Caco-2 (cell line): Measurements from ENCODE around the gene KLF16. TPM values are rescaled to one million over a fixed set of nuclear protein-coding genes. Genes with fewer than 3 reads are reported as not detected.

Experiments
- BruUV-seq: library from RNA; stranded (reverse); fragments of 400-500 nt; replicated peaks from 2 replicates; lab custom pipeline; 2021; lab: Mats Ljungman, UMichigan
- CTCF ChIA-PET: fragments of 300-600 bp; sonication (Branson Sonifier 250); formaldehyde crosslinking; loops from one replicate; lab custom pipeline; 2022; ENCODE audit warnings: antibody characterized with exemption; lab: Charles Lee
- POLR2A ChIA-PET: fragments of 300-600 bp; sonication (Branson Sonifier 250); formaldehyde crosslinking; loops from one replicate; lab custom pipeline; 2022; ENCODE audit warnings: antibody characterized with exemption; lab: Charles Lee
- DNase-seq, 2 experiments: peaks; one replicate each; pipeline versions ENCODE4 v3.0.0 to v3.0.0-alpha.2; 2020 to 2022
- H3K27me3 ChIP-seq: replicated peaks from 2 replicates; pipeline ENCODE4 v1.6.0; 2011; ENCODE audit warnings: low read length; ENCODE audit not compliant: control insufficient read depth, insufficient read depth
- H3K36me3 ChIP-seq: 2 replicates; pipeline ENCODE4 v1.5.1; 2011; ENCODE audit warnings: low read length; ENCODE audit not compliant: control insufficient read depth, insufficient read depth
- H3K4me1 ChIP-seq: fragments of 250-450 bp; sonication (Bioruptor Pico); 2 replicates; pipeline ENCODE4 v1.5.1; 2020; ENCODE audit warnings: mild to moderate bottlenecking
- H3K4me3 ChIP-seq: 2 replicates; pipeline ENCODE4 v1.5.1; 2011; ENCODE audit warnings: low read depth, mild to moderate bottlenecking, control low read depth, low read length
- H3K9me3 ChIP-seq: fragments of 250-450 bp; sonication (Bioruptor Pico); 2 replicates; pipeline ENCODE4 v1.5.1; 2020; ENCODE audit warnings: mild to moderate bottlenecking, moderate library complexity
- H3K27ac Mint-ChIP-seq: one replicate; pipeline ENCODE4 v1.8.0; 2022; ENCODE audit warnings: mixed read lengths; ENCODE audit not compliant: unreplicated experiment
- H3K27me3 Mint-ChIP-seq: one replicate; pipeline ENCODE4 v1.8.0; 2022; ENCODE audit warnings: mixed read lengths; ENCODE audit not compliant: insufficient read depth, unreplicated experiment
- H3K36me3 Mint-ChIP-seq: one replicate; pipeline ENCODE4 v1.8.0; 2022; ENCODE audit warnings: mild to moderate bottlenecking, mixed read lengths; ENCODE audit not compliant: insufficient read depth, unreplicated experiment
- H3K4me1 Mint-ChIP-seq: one replicate; pipeline ENCODE4 v1.8.0; 2022; ENCODE audit warnings: low read depth, mixed read lengths; ENCODE audit not compliant: unreplicated experiment
- H3K4me3 Mint-ChIP-seq: one replicate; pipeline ENCODE4 v1.8.0; 2022; ENCODE audit warnings: mild to moderate bottlenecking, moderate library complexity, mixed read lengths; ENCODE audit not compliant: unreplicated experiment
- H3K9me3 Mint-ChIP-seq: one replicate; pipeline ENCODE4 v1.8.0; 2022; ENCODE audit warnings: mixed read lengths; ENCODE audit not compliant: unreplicated experiment
- CTCF ChIP-seq, 2 experiments: fragments of 200-600 bp in 1 of 2; IDR thresholded peaks; 1 replicate in 1 of 2; 2 replicates in 1 of 2; pipeline versions ENCODE4 v1.5.1 to v1.8.0; 2011 to 2022; ENCODE audit warnings: antibody characterized with exemption in 1 of 2, control low read depth in 1 of 2, inconsistent platforms in 1 of 2, low read depth in 1 of 2, low read length in 1 of 2, mild to moderate bottlenecking in 1 of 2, moderate library complexity in 1 of 2; ENCODE audit not compliant: insufficient read depth in 1 of 2, severe bottlenecking in 1 of 2, unreplicated experiment in 1 of 2
- intact Hi-C: fragments of 100-400 bp; cut with micrococcal nuclease; formaldehyde crosslinking; loops from one replicate; pipeline ENCODE4 v1.10.0; 2022; ENCODE audit not compliant: unreplicated experiment
- total RNA-seq: library from RNA; stranded (reverse); gene quantifications from 2 replicates; pipeline ENCODE4 v1.2.3, GENCODE V29; 2022

KLF16 gene
- total RNA-seq, 1 experiment from 2014 or later: 26.8 TPM

GRCh38 chr19:1822210-1822609 lies 41.2 kb downstream of the KLF16 start:
- no TSS peak for BruUV-seq
- Mint-ChIP-seq H3K36me3 (peaks cover 58% of the 10 kb centered on the region), H3K27me3 (no peaks in the 10 kb centered on the region), H3K4me1 (no peaks in the 10 kb centered on the region), H3K9me3 (no peaks in the 10 kb centered on the region), H3K4me3 (no peak overlapping the region), H3K27ac (no peak overlapping the region)
- ChIA-PET CTCF (interaction anchor here (0.8 kb wide), 1 partner anchor 15 kb away, joined by 4 read pairs; no protein-coding TSS in a partner anchor), POLR2A (no interaction called here)
- Histone ChIP-seq H3K9me3 (no peaks in the 10 kb centered on the region), H3K4me3 (no peak overlapping the region), H3K4me1 (no peaks in the 10 kb centered on the region), H3K27me3 (no peaks in the 10 kb centered on the region), H3K36me3 (no peaks in the 10 kb centered on the region; the same call in 1 of the 2 replicates)
- no peak for DNase-seq
- intact Hi-C loops: no loop called here
- no peak for TF ChIP-seq CTCF (IDR thresholded peaks at IDR 0.05; ENCODE audit: insufficient read depth in 1 of 2, low read depth in 1 of 2, low read length in 1 of 2, severe bottlenecking in 1 of 2, unreplicated experiment in 1 of 2)

GRCh38 chr19:1819341-1820255 lies 43.8 kb downstream of the KLF16 start:
- ChIA-PET POLR2A (no interaction called here), CTCF (no interaction called here)
- intact Hi-C loops: no loop called here
- H3K4me3 ChIP-seq: no peak overlapping the region
- no peaks in the 10 kb centered on the region for H3K27me3 ChIP-seq
- no peak for TF ChIP-seq CTCF (IDR thresholded peaks at IDR 0.05; ENCODE audit: insufficient read depth in 1 of 2, low read depth in 1 of 2, low read length in 1 of 2, severe bottlenecking in 1 of 2, unreplicated experiment in 1 of 2)
- peaks cover 39% of the 10 kb centered on the region for H3K36me3 Mint-ChIP-seq
- H3K4me1 Mint-ChIP-seq: no peaks in the 10 kb centered on the region
- no peak for DNase-seq
- H3K9me3 Mint-ChIP-seq: no peaks in the 10 kb centered on the region
- no TSS peak for BruUV-seq
- H3K27me3 Mint-ChIP-seq: no peaks in the 10 kb centered on the region
- H3K36me3 ChIP-seq: no peaks in the 10 kb centered on the region; the same call in 1 of the 2 replicates
- no peak overlapping the region for H3K4me3 Mint-ChIP-seq
- no peaks in the 10 kb centered on the region for H3K4me1 ChIP-seq
- no peaks in the 10 kb centered on the region for H3K9me3 ChIP-seq
- H3K27ac Mint-ChIP-seq: no peak overlapping the region

GRCh38 chr19:1818549-1819195 lies 44.7 kb downstream of the KLF16 start:
- H3K4me3 Mint-ChIP-seq: no peak overlapping the region
- Histone ChIP-seq H3K36me3 (no peaks in the 10 kb centered on the region; the same call in 1 of the 2 replicates), H3K9me3 (no peaks in the 10 kb centered on the region), H3K27me3 (no peaks in the 10 kb centered on the region), H3K4me1 (no peaks in the 10 kb centered on the region), H3K4me3 (no peak overlapping the region)
- H3K27ac Mint-ChIP-seq: no peak overlapping the region
- intact Hi-C loops: no loop called here
- DNase-seq: no peak
- no peaks in the 10 kb centered on the region for H3K27me3 Mint-ChIP-seq
- no peaks in the 10 kb centered on the region for H3K4me1 Mint-ChIP-seq
- no peaks in the 10 kb centered on the region for H3K9me3 Mint-ChIP-seq
- TF ChIP-seq CTCF (IDR thresholded peaks at IDR 0.05; ENCODE audit: insufficient read depth in 1 of 2, low read depth in 1 of 2, low read length in 1 of 2, severe bottlenecking in 1 of 2, unreplicated experiment in 1 of 2): no peak
- ChIA-PET POLR2A (interaction anchor here (0.5 kb wide), 1 partner anchor 214 kb away, joined by 4 read pairs; the partner anchor contains the start of gene UQCR11), CTCF (no interaction called here)
- H3K36me3 Mint-ChIP-seq: peaks cover 30% of the 10 kb centered on the region
- BruUV-seq: no TSS peak
